Naive B cell (primary cell): ENCODE results near the gene TRAF3IP1. TPM values are rescaled to one million over a fixed set of nuclear protein-coding genes. Genes with fewer than 3 reads are reported as not detected.
A peak's percentile ranks its signal among the peaks of the same experiment; 100 is the strongest.
"Not testable (repeated sequence)": the region's sequence is repeated elsewhere in the genome, so short reads cannot be mapped to it uniquely, and the experiment has no call there.

Source experiments
- ATAC-seq, 2 donors: fragments of 150-1000 bp; cut with Tn5 transposase; 2 replicates each; pipeline ENCODE4 v1.10.0; 2021; ENCODE audit warnings: low read depth in 2 of 2, mild to moderate bottlenecking in 2 of 2, moderate library complexity in 2 of 2
- DNase-seq: peaks from one replicate; pipeline ENCODE4 v3.0.0; 2022
- H3K27ac Mint-ChIP-seq, 6 donors: one replicate each; pipeline ENCODE4 v1.8.0; 2020 to 2022; ENCODE audit warnings: mild to moderate bottlenecking in 6 of 6, mixed read lengths in 6 of 6, moderate library complexity in 5 of 6, inconsistent platforms in 2 of 6
- H3K27me3 Mint-ChIP-seq, 3 donors: one replicate each; pipeline ENCODE4 v1.8.0; 2021 to 2022; ENCODE audit warnings: mixed read lengths in 3 of 3, mild to moderate bottlenecking in 1 of 3
- H3K36me3 Mint-ChIP-seq, 2 donors: one replicate each; pipeline ENCODE4 v1.8.0; 2020 to 2022; ENCODE audit warnings: mixed read lengths in 2 of 2, inconsistent platforms in 1 of 2, mild to moderate bottlenecking in 1 of 2
- H3K4me1 Mint-ChIP-seq, 3 donors: one replicate each; pipeline ENCODE4 v1.8.0; 2020 to 2022; ENCODE audit warnings: mixed read lengths in 3 of 3, inconsistent platforms in 1 of 3, mild to moderate bottlenecking in 1 of 3, moderate library complexity in 1 of 3
- H3K4me3 Mint-ChIP-seq, 8 donors: one replicate each; pipeline ENCODE4 v1.8.0; 2020 to 2022; ENCODE audit warnings: mild to moderate bottlenecking in 8 of 8, mixed read lengths in 8 of 8, moderate library complexity in 8 of 8, inconsistent platforms in 2 of 8
- H3K9me3 Mint-ChIP-seq, 7 donors: one replicate each; pipeline ENCODE4 v1.8.0; 2020 to 2022; ENCODE audit warnings: mixed read lengths in 7 of 7, mild to moderate bottlenecking in 5 of 7, inconsistent platforms in 2 of 7, moderate library complexity in 1 of 7
- polyA plus RNA-seq, 6 donors: library from polyadenylated mRNA; unstranded; fragments of 300-500 nt; fragmentation: Illumina TruSeq; gene quantifications; one replicate each; pipeline ENCODE4 v1.2.3, GENCODE V29; 2021; ENCODE audit warnings: low read depth in 6 of 6

TRAF3IP1 gene
- polyA plus RNA-seq, 6 donors from 2014 or later, result 2.8 to 5.4 (median 3.5) TPM

DNA sequence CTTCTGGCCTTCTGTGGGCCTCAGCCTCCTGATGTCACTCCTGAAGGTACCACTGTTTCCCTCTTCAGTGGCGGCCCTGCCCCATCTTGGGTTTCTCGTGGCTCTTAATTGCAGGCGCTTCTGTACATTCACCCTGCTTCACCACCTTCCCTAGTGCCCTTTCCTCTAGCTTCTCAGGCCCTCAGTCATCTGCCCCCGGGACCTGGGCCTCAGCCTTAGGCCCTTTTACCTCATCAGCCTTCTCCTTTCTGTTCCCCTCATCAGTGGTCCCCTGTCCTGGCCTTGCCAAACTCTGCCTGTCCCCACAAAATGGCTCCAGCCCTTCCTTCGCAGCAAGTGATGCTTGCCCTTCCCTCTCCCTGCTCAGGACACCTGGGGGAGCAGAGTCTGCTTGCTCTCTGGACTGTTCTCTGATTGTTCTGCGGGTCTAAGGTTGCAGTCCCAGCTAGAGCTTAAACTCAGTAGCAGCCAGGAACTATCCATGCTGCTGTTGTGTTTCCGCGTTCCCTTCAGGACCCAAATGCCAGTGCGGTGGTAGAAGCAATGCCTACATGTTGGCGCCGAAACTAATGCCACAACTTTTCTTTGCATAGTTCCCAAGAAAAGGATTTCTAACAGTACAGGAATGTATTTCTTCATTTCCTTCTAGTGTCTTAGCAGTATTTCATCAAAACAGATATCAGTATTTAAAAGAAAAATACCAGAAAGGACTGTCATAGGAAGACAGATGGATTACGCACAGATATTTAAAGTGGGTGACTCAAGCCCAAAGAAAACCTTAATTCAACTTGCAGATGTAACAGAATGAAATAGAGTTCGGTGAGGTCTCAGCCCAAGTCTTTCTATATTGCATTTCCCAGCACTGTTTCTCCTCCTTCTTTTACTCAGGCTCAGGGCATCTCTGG, 113.9 kb downstream of the TRAF3IP1 start:
- Mint-ChIP-seq H3K4me3 (no peak overlapping the region), H3K36me3 (peaks cover 10 to 16% of the 10 kb centered on the region in 2 donors), H3K27ac (peak overlapping the region in 1 of 6 donors; percentile 85), H3K4me1 (peaks cover 29 to 48% (median 31%) of the 10 kb centered on the region in 3 donors), H3K27me3 (no peaks in the 10 kb centered on the region), H3K9me3 (no peaks in the 10 kb centered on the region)
- DNase-seq (no peak), ATAC-seq (no peak)

DNA sequence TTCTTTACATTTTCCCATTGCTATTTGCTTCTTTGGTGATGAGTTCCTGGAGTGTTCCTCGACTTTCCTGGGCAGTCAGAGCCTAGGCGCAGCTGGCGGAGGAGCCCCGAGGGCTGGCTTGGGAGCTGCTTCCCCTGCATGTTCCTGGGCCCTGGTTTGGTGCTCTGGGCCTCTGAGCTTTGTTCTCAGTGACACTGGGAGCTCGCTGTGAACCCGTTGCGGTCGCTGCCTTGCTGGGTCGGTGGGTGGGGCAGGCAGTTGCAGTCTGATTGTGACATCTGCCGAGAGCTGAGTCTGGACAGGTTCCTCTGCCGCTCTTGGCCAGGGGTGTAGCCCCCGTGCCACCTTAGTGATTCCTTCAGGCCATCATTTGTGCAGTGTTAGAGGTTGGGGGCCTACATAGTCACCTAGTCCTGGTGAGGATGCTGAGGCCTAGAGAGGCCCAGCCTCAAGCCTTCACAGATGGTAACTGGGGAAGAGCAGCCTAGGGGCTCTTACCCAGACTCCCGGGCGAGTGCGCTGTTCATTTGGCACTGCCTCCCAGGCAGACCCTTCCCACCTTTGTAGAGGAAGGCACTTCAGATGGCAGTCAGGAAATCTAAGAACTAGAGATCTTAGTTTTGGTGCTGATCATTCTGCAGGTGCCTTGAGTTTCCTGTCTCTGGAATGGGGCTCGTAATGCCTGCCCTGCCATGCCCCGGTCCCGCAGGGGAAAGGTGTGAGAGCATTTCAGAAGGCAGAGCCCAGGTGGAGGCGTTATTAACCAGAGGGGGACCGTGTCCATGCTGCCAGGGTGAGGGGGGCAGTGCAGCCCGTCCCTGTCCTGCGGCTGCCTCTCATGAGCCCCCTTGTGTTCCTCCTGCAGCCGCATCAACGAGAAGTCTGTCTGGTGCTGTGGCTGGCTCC, 114.8 kb downstream of the TRAF3IP1 start:
- Mint-ChIP-seq H3K27ac (no peak overlapping the region), H3K4me1 (peaks cover 28 to 46% (median 30%) of the 10 kb centered on the region in 3 donors), H3K27me3 (no peaks in the 10 kb centered on the region), H3K36me3 (peaks cover 10 to 15% of the 10 kb centered on the region in 2 donors), H3K9me3 (no peaks in the 10 kb centered on the region), H3K4me3 (no peak overlapping the region)
- ATAC-seq (no peak), DNase-seq (no peak)

DNA sequence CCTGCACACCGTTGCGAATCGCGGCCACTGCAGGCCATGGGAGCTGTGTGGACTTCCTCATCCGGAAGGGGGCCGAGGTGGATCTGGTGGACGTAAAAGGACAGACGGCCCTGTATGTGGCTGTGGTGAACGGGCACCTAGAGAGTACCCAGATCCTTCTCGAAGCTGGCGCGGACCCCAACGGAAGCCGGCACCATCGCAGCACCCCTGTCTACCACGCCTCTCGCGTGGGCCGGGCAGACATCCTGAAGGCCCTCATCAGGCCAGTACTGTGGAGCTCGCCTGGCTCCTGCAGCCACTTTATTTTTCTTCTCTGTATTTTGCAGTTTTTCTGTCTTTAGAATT, 115.4 kb downstream of the TRAF3IP1 start:
- ATAC-seq (no peak), DNase-seq (no peak)
- H3K4me3 Mint-ChIP-seq, result no peak overlapping the region
- H3K9me3 Mint-ChIP-seq, result no peaks in the 10 kb centered on the region
- H3K27me3 Mint-ChIP-seq, result no peaks in the 10 kb centered on the region
- H3K36me3 Mint-ChIP-seq, result peaks cover 9 to 10% of the 10 kb centered on the region in 2 donors
- H3K27ac Mint-ChIP-seq, result no peak overlapping the region
- H3K4me1 Mint-ChIP-seq, result peaks cover 26 to 47% (median 31%) of the 10 kb centered on the region in 3 donors

DNA sequence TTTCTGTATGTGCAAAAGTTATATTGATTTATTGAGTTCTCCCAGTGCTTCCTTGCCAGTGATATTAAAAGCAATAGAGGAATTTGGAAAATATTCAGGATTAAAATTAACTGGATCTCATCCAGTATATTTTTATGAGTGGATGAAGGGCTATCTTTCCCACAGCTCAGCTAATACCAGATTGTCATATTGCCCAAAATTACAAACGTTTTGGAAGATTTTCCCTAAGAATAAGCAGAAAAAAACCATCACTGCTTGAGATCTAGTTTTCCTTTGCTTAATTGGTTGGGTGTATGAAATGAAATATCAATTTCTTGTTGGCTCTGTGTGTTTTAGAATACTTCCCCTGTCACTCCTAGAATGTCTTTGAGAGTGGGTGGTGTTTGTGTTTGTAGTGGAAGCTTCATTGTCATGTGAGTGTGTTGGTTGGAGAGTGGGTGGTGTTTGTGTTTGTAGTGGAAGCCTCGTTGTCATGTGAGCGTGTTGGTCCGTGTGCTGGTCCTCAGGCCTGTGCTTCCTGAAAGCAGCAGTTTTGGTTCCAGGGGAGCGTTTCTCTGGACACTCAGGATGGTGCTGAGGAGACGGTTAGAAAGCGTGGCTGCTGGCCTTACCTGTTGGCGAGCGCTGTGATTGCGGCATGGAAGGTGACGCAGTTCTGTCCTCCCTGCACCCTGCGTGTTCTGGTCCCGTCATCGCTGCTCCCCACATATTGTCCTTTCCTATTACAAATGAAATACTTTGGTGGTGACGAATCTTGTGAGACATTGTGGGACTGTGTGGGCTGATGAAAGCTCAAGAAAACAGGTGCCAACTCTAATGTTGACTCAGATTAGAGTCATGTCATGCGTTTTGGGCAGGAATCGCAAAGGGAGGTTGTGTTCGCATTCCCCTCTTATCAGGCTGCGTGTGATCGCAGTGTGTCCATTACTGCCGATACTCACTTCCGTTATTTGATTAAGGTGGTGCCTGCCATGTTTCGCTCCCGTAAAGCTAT, 118.8 kb downstream of the TRAF3IP1 start:
- H3K36me3 Mint-ChIP-seq, result peaks cover 5 to 10% of the 10 kb centered on the region in 2 donors
- ATAC-seq, result no peak
- H3K4me1 Mint-ChIP-seq, result peaks cover 28 to 38% (median 36%) of the 10 kb centered on the region in 3 donors
- H3K4me3 Mint-ChIP-seq, result no peak overlapping the region
- H3K9me3 Mint-ChIP-seq, result no peaks in the 10 kb centered on the region
- peak overlapping the region in 2 of 6 donors; percentile 4 to 40 for H3K27ac Mint-ChIP-seq
- no peaks in the 10 kb centered on the region for H3K27me3 Mint-ChIP-seq
- no peak for DNase-seq

DNA sequence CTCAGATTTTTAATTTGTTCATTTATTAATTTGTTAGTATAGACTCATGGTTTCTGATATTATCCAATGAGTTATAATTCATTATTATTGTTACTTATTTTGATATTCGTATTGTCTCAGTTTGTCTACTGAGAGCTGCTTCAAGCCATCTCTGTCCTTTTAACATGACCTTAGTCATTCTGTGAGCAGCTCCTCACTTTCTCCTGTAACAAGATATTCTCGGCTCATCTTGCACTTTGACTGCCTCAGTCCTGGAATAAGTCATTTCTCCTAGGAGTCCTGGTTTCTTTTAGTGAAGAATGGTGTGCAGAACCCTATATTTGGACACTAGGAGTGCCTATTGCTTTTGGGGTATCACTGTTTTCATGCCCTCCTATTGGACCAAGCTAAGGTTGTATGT, 119.6 kb downstream of the TRAF3IP1 start:
- H3K27me3 Mint-ChIP-seq, result no peaks in the 10 kb centered on the region

DNA sequence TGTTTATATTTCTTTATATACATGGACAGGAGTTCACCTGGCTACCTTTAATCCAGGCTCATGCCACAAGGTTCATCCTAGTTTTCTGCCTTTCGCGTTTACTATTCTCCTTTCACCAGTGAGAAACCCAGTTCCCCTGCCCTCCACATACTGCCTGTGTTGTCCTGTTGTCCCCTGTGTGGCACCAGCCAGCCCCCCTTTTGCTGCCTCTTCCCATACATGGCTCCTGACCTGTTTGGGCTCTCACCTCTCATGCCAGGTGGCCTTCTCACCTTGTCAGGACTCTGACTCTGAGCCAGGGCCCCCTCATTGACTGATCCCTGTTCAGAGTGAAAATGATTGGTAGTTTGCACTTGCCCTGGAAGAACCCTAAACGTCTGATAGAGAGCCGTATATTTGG, 120.0 kb downstream of the TRAF3IP1 start:
- Mint-ChIP-seq H3K9me3 (no peaks in the 10 kb centered on the region), H3K4me1 (peaks cover 29 to 38% (median 34%) of the 10 kb centered on the region in 3 donors), H3K27me3 (no peaks in the 10 kb centered on the region), H3K27ac (peak overlapping the region in 5 of 6 donors; percentile 12 to 88 (median 75)), H3K4me3 (peak overlapping the region in 1 of 8 donors; percentile 25), H3K36me3 (peaks cover 10 to 11% of the 10 kb centered on the region in 2 donors)
- ATAC-seq (no peak), DNase-seq (no peak)

More for the DNA sequence above, 119.6 kb downstream of the TRAF3IP1 start:
- Mint-ChIP-seq H3K9me3 (no peaks in the 10 kb centered on the region), H3K4me1 (peaks cover 29 to 38% (median 34%) of the 10 kb centered on the region in 3 donors), H3K36me3 (peaks cover 8 to 10% of the 10 kb centered on the region in 2 donors), H3K27ac (peak overlapping the region in 1 of 6 donors; percentile 12), H3K4me3 (no peak overlapping the region)
- ATAC-seq (no peak), DNase-seq (no peak)

DNA sequence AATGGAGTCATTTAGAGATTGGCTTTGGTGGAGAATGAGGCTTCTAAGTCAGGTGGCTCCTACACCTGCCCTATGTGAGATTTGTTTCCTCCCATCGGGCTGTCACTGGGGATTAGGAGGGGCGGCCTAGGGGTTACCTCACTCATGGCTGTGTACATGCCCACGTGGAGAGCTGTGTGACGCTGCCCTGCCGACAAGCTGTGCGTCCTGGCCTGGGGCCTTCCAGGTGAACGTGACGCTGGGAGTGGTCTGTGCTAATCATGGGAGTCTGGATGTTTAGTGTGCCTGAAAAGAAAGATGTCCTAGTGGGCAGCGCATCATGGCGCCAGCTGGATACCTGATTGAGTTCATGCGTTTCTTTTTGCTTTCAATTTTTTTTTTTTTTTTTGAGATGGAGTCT, 120.4 kb downstream of the TRAF3IP1 start:
- no peak for ATAC-seq
- Mint-ChIP-seq H3K27ac (peak overlapping the region in 3 of 6 donors; percentile 12 to 75 (median 49)), H3K4me3 (no peak overlapping the region), H3K4me1 (peaks cover 29 to 38% (median 34%) of the 10 kb centered on the region in 3 donors), H3K27me3 (no peaks in the 10 kb centered on the region), H3K9me3 (no peaks in the 10 kb centered on the region), H3K36me3 (peaks cover 15 to 16% of the 10 kb centered on the region in 2 donors)
- no peak for DNase-seq

DNA sequence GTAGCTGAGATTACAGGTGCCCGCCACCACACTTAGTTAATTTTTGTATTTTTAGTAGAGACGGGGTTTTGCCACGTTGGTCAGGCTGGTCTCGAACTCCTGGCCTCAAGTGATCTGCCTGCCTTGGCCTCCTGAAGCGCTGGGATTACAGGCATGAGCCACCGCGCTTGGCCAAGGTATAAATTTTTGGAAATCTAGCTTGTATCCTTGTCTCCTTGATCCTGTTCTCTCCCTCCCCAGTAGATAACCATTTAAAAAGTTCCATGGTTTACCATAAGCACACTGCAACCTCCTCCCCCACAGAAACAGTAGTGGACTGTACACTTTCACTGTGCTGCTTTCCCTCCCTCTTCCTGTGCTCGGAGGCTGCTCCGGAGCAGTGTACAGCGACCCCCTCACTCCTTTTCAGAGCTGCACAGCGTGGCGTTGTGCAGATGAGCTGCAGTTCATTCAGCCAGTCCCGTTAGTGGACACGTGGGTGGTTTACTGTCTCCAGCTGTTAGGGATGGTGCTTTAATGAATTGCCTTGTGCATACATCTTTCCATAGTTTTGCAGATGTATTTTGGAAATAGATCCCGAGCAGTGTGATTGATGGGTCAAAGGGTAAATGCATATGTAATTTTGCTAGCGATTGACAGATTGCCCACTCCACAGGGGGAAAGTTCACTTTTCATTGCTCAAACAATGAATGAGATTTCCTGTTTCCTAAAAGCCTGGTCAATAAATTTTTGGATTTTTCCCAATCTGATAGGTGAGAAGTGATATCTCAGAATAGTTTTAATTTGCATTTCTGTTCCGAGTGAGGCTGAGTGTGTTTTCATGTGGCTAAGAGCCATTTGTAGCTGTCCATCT, 121.2 kb downstream of the TRAF3IP1 start:
- Mint-ChIP-seq H3K9me3 (no peaks in the 10 kb centered on the region), H3K36me3 (peaks cover 15 to 17% of the 10 kb centered on the region in 2 donors), H3K27ac (peak overlapping the region in 3 of 6 donors; percentile 12 to 67 (median 56)), H3K27me3 (no peaks in the 10 kb centered on the region), H3K4me3 (peak overlapping the region in 1 of 8 donors; percentile 70), H3K4me1 (peaks cover 25 to 38% (median 32%) of the 10 kb centered on the region in 3 donors)
- no peak for DNase-seq
- no peak for ATAC-seq

DNA sequence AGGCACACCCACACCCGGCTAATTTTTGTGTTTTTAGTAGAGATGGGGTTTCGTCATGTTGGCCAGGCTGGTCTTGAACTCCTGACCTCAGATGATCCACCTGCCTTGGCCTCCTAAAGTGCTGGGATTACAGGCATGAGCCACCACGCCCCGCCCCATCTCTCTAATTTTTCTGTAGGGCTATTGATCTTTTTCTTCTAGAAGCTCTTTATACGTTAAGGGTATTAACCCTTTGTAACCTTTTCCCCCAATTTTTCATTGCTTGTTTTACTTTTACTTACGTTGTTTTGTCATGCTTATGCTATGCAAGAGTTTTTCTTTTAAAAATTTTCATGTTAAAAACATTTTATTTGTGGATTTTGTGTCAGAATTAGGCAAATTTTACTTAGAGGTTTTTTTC, 121.9 kb downstream of the TRAF3IP1 start:
- Mint-ChIP-seq H3K4me1 (peaks cover 28 to 38% (median 32%) of the 10 kb centered on the region in 3 donors), H3K36me3 (peaks cover 18 to 25% of the 10 kb centered on the region in 2 donors)
- not testable (repeated sequence) for H3K27ac Mint-ChIP-seq, H3K4me3 Mint-ChIP-seq, DNase-seq, H3K27me3 Mint-ChIP-seq, ATAC-seq, H3K9me3 Mint-ChIP-seq

DNA sequence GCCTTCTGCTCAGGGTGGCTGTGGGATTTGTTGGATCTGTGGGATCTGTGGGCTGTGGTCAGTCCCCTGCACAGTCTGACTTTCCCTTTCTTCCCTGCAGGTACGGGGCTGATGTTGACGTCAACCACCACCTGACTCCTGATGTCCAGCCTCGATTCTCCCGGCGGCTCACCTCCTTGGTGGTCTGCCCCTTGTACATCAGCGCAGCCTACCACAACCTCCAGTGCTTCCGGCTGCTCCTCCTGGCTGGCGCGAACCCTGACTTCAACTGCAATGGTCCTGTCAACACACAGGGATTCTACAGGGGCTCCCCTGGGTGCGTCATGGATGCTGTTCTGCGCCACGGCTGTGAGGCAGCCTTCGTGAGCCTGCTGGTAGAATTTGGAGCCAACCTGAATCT, 123.9 kb downstream of the TRAF3IP1 start:
- H3K4me1 Mint-ChIP-seq, result peaks cover 26 to 31% (median 28%) of the 10 kb centered on the region in 3 donors
- no peaks in the 10 kb centered on the region for H3K27me3 Mint-ChIP-seq
- H3K4me3 Mint-ChIP-seq, result no peak overlapping the region
- H3K9me3 Mint-ChIP-seq, result no peaks in the 10 kb centered on the region
- H3K36me3 Mint-ChIP-seq, result peaks cover 19 to 29% of the 10 kb centered on the region in 2 donors
- H3K27ac Mint-ChIP-seq, result peak overlapping the region in 1 of 6 donors; percentile 83
- no peak for DNase-seq
- no peak for ATAC-seq

DNA sequence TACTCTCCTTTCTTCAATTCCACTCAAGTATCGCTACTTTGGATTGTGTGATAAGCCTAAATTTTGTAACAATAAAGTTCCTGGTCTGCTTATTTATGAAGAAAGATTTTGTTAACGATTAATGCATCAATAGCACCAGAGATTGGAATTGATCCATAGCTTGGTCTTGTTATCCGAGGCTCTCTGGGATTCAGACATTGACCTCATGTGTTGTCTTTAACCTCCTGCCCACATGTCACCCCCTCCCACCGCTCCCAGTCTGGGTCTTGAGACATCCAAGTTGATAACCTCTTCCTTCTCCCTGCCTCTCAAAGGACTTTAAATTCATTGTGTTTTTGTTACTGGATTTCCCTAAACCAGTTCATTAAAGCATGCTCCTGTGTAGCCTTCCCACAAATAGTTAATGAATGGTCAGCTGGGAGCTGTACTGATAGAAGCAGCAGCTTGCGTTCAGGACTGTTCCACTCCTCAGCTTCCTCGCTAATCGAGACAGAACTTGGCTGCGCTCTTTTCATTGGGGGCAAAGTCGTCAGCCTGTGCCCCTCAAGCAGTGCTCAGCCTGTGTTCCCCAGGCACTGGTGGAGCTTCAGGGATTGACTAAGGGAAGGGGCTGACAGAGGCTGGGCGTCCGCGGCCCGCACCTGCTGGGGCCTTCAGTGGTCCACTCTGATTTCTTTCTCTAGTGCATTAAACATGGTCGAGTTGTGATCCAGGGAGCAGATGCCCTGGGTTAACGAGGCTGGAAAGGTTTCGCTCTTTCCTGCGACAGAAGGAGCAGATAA, 125.3 kb downstream of the TRAF3IP1 start:
- no peaks in the 10 kb centered on the region for H3K9me3 Mint-ChIP-seq
- no peak overlapping the region for H3K4me3 Mint-ChIP-seq
- peaks cover 25 to 29% of the 10 kb centered on the region in 2 donors for H3K36me3 Mint-ChIP-seq
- H3K27ac Mint-ChIP-seq, result no peak overlapping the region
- no peak for DNase-seq
- no peak for ATAC-seq
- H3K27me3 Mint-ChIP-seq, result no peaks in the 10 kb centered on the region
- peaks cover 18 to 23% (median 21%) of the 10 kb centered on the region in 3 donors for H3K4me1 Mint-ChIP-seq
